Breast epithelium (tissue), 3 donors: ENCODE data around the gene PRELID1.

Source experiments
- POLR2A ChIP-seq: fragments of 450-650 bp; IDR thresholded peaks from one replicate; pipeline ENCODE4 v1.6.1; 2016; ENCODE audit warnings: antibody characterized with exemption, mild to moderate bottlenecking, moderate library complexity
- POLR2AphosphoS5 ChIP-seq, 3 donors: sonication (generic); formaldehyde crosslinking; IDR thresholded peaks; one replicate each; pipeline ENCODE4 v1.6.1; 2017; ENCODE audit warnings: antibody characterized with exemption in 3 of 3
- TF ChIP-seq, protein P1 (sequence below), 3 donors: fragments of 450-650 bp; IDR thresholded peaks; one replicate each; pipeline ENCODE4 v1.5.1; 2016 to 2017; ENCODE audit warnings: antibody characterized with exemption in 3 of 3, mild to moderate bottlenecking in 3 of 3, moderate library complexity in 3 of 3

DNA sequence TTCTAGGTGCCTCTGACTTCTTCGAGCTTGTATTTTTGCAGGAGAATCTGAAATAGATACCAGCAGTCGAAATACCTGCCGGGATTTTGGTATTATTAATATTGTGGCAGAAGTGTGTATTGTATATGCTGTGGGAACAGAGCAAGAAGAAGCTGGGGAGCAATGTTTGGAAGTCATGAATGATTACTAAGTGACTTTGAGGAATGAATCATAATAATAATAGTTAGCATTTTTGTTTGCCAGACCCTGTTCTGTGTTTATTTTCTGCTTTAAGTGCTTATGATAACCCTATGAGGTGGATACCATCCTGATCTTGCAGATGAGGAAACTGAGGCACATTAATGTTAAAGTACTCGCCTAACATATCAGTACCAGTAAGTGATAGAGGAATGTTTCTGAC lies 32.5 kb upstream of the PRELID1 start:
- TF ChIP-seq POLR2AphosphoS5 (IDR thresholded peaks at IDR 0.05), result no peak
- no peak for TF ChIP-seq POLR2A
- TF ChIP-seq, protein P1, sequence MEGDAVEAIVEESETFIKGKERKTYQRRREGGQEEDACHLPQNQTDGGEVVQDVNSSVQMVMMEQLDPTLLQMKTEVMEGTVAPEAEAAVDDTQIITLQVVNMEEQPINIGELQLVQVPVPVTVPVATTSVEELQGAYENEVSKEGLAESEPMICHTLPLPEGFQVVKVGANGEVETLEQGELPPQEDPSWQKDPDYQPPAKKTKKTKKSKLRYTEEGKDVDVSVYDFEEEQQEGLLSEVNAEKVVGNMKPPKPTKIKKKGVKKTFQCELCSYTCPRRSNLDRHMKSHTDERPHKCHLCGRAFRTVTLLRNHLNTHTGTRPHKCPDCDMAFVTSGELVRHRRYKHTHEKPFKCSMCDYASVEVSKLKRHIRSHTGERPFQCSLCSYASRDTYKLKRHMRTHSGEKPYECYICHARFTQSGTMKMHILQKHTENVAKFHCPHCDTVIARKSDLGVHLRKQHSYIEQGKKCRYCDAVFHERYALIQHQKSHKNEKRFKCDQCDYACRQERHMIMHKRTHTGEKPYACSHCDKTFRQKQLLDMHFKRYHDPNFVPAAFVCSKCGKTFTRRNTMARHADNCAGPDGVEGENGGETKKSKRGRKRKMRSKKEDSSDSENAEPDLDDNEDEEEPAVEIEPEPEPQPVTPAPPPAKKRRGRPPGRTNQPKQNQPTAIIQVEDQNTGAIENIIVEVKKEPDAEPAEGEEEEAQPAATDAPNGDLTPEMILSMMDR (IDR thresholded peaks at IDR 0.05), result no peak
